ENCODE results near the gene INPP5E.

The INPP5E gene

DNA sequence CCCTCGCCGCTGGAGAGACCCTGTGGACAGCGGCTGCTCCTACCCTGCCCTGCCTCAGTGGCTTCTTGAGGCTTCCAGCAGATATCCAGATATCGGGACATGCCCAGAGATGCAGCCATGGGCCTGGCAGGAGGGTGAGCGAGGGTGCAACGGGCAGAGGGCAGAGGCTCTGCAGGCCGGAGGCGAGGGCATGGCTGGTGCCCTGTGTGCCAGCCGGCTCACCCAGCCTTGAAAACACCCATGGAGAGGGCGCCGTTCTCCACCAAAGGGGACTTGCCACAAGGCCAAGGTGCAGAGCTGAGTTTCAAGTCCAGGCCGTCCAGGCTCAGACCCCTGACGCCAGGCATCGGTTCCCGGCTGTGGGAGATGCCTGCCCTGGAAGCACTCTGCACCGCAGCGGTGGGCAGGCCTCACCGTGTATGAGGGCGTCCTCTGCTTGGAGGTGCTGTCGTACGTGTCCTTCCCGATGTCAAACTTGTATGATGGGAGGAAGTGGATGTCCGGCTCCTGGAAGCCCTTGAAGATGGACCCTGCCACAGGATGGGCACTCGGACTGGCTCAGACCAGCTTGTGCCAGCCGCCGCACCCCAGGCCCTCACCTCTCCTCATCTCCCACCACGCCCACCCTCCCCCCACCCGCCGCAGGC is 8.9 kb downstream of the INPP5E start:
- Histone ChIP-seq H2AFZ (ENCODE audit: insufficient read depth, low read length, poor library complexity) (no peak overlapping the region), H3K4me2 (ENCODE audit: low read length) (no peak overlapping the region), H3K18ac (ENCODE audit: low read length) (no peak overlapping the region), H3K79me1 (ENCODE audit: low read length) (no peaks in the 10 kb centered on the region), H4K91ac (ENCODE audit: low read depth, low read length) (no peak overlapping the region), H3K79me2 (ENCODE audit: control insufficient read depth, insufficient read depth, low read length, poor library complexity) (no peaks in the 10 kb centered on the region), H3K9ac (ENCODE audit: low read length) (no peak overlapping the region), H3K4me3 (ENCODE audit: low read depth, low read length) (no peak overlapping the region), H3K9me3 (ENCODE audit: insufficient read depth, low read depth, low read length) (no peaks in the 10 kb centered on the region), H3K27me3 (ENCODE audit: insufficient read depth, low read length) (no peaks in the 10 kb centered on the region), H3K36me3 (ENCODE audit: control insufficient read depth in 1 of 2, insufficient read depth in 2 of 2, low read length in 2 of 2) (peaks cover 54 to 60% of the 10 kb centered on the region in 2 experiments), H3K27ac (ENCODE audit: low read depth, low read length) (no peak overlapping the region), H3K4ac (ENCODE audit: low read depth, low read length) (no peak overlapping the region), H3K23ac (ENCODE audit: low read length) (no peak overlapping the region), H4K12ac (ENCODE audit: low read depth, low read length) (no peak overlapping the region), H3K14ac (ENCODE audit: low read length) (no peak overlapping the region), H2BK5ac (ENCODE audit: low read depth, low read length, poor library complexity) (no peak overlapping the region), H3K4me1 (ENCODE audit: control insufficient read depth in 1 of 2, insufficient read depth in 2 of 2, low read length in 2 of 2) (no peaks in the 10 kb centered on the region), H2BK120ac (ENCODE audit: insufficient read depth, low read length, poor library complexity) (no peak overlapping the region), H2AK5ac (ENCODE audit: low read length) (no peak overlapping the region), H2BK12ac (ENCODE audit: low read length) (no peak overlapping the region), H4K8ac (ENCODE audit: low read depth, low read length) (no peak overlapping the region)
- no peak for DNase-seq
- WGBS (ENCODE audit: extremely low coverage, insufficient coverage, insufficient read length): no CpG with 5 or more reads among the region's 29 CpGs

DNA sequence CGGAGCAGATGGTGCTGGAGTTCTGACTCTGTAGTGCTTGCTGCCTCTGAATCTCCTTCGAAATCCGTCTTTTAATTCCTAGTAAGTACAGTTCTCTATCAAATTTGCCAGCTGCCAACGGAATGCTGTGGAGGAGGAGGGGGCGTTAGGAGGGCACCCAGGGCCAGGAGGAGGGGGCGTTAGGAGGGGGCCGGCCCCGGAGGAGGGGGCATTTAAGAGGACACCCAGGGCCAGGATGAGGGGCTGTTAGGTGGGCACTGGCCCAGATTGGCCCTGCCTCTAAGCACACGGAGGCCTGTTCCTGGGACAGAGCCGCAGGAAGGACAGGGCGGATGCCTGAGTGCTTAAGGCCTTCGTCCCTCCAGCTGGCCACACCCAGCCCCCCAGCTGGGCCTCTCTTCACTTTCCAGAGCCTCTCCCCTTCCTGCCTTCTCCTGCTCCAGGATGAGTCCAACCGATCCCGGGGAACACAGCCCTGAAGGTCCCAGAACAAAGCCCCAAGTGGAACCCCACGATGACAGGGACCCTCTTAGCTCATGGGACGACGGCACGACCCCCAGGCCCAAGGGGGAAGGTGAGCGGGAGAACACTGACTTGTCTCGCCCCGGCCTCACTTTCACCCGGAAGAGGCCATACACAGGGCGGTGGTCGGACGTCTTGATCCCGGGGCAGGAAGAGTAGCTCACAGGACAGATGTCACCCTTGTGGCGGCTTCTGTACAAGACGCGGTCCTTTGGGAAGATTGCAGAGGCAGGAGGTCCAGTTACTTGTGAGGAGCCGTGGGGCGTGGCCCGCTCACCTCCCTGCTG is 9.8 kb downstream of the INPP5E start:
- Histone ChIP-seq H3K79me2 (ENCODE audit: control insufficient read depth, insufficient read depth, low read length, poor library complexity) (no peaks in the 10 kb centered on the region), H3K27me3 (ENCODE audit: insufficient read depth, low read length) (no peaks in the 10 kb centered on the region), H3K79me1 (ENCODE audit: low read length) (no peaks in the 10 kb centered on the region), H3K4ac (ENCODE audit: low read depth, low read length) (no peak overlapping the region), H2AFZ (ENCODE audit: insufficient read depth, low read length, poor library complexity) (no peak overlapping the region), H3K4me2 (ENCODE audit: low read length) (no peak overlapping the region), H2BK120ac (ENCODE audit: insufficient read depth, low read length, poor library complexity) (no peak overlapping the region), H3K14ac (ENCODE audit: low read length) (no peak overlapping the region), H4K91ac (ENCODE audit: low read depth, low read length) (no peak overlapping the region), H4K8ac (ENCODE audit: low read depth, low read length) (no peak overlapping the region), H4K12ac (ENCODE audit: low read depth, low read length) (no peak overlapping the region), H3K36me3 (ENCODE audit: control insufficient read depth in 1 of 2, insufficient read depth in 2 of 2, low read length in 2 of 2) (peaks cover 54 to 57% of the 10 kb centered on the region in 2 experiments), H3K9me3 (ENCODE audit: insufficient read depth, low read depth, low read length) (no peaks in the 10 kb centered on the region), H3K4me3 (ENCODE audit: low read depth, low read length) (no peak overlapping the region), H2BK12ac (ENCODE audit: low read length) (no peak overlapping the region), H3K18ac (ENCODE audit: low read length) (no peak overlapping the region), H2BK5ac (ENCODE audit: low read depth, low read length, poor library complexity) (no peak overlapping the region), H3K23ac (ENCODE audit: low read length) (no peak overlapping the region), H3K4me1 (ENCODE audit: control insufficient read depth in 1 of 2, insufficient read depth in 2 of 2, low read length in 2 of 2) (no peaks in the 10 kb centered on the region), H3K9ac (ENCODE audit: low read length) (no peak overlapping the region), H3K27ac (ENCODE audit: low read depth, low read length) (no peak overlapping the region), H2AK5ac (ENCODE audit: low read length) (no peak overlapping the region)
- WGBS (ENCODE audit: extremely low coverage, insufficient coverage, insufficient read length): no CpG with 5 or more reads among the region's 32 CpGs
- DNase-seq: no peak

DNA sequence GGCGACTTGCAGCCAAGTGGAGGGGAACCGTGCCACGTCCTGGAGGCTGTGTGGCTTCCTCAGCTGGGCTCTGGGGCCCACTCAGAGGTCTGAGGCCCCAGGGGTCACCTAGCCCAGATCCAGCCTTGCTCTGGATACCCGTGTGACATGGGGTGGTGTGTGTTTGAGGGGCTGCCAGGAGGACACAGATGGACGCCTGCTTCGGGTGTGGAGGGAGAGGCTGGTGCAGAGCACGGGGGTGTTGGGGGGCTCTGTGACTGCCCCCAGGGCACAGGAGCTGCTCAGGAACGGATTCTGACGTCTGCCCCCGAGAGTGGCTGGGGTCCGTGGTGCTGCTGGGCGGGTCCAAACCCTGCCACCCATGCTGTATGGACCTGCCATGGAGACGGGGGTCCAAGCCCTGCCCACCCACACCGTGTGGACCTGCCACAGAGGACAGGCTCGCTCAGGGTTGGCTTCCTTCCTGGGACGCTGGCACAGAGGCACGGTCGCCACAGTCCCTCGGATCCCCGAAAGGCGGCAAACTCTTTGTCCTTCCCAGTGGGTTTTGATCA is 10.5 kb downstream of the INPP5E start:
- Histone ChIP-seq H4K91ac (ENCODE audit: low read depth, low read length) (no peak overlapping the region), H3K9me3 (ENCODE audit: insufficient read depth, low read depth, low read length) (no peaks in the 10 kb centered on the region), H3K79me1 (ENCODE audit: low read length) (no peaks in the 10 kb centered on the region), H2AFZ (ENCODE audit: insufficient read depth, low read length, poor library complexity) (no peak overlapping the region), H3K79me2 (ENCODE audit: control insufficient read depth, insufficient read depth, low read length, poor library complexity) (no peaks in the 10 kb centered on the region), H3K4me3 (ENCODE audit: low read depth, low read length) (no peak overlapping the region), H3K4me2 (ENCODE audit: low read length) (no peak overlapping the region), H3K27ac (ENCODE audit: low read depth, low read length) (no peak overlapping the region), H2BK120ac (ENCODE audit: insufficient read depth, low read length, poor library complexity) (no peak overlapping the region), H3K36me3 (ENCODE audit: control insufficient read depth in 1 of 2, insufficient read depth in 2 of 2, low read length in 2 of 2) (peaks cover 58% of the 10 kb centered on the region in 2 experiments), H3K27me3 (ENCODE audit: insufficient read depth, low read length) (no peaks in the 10 kb centered on the region), H4K12ac (ENCODE audit: low read depth, low read length) (no peak overlapping the region), H3K9ac (ENCODE audit: low read length) (no peak overlapping the region), H4K8ac (ENCODE audit: low read depth, low read length) (no peak overlapping the region), H2BK12ac (ENCODE audit: low read length) (no peak overlapping the region), H3K18ac (ENCODE audit: low read length) (no peak overlapping the region), H3K23ac (ENCODE audit: low read length) (no peak overlapping the region), H3K14ac (ENCODE audit: low read length) (no peak overlapping the region), H3K4ac (ENCODE audit: low read depth, low read length) (no peak overlapping the region), H2BK5ac (ENCODE audit: low read depth, low read length, poor library complexity) (no peak overlapping the region), H3K4me1 (ENCODE audit: control insufficient read depth in 1 of 2, insufficient read depth in 2 of 2, low read length in 2 of 2) (no peaks in the 10 kb centered on the region), H2AK5ac (ENCODE audit: low read length) (no peak overlapping the region)
- WGBS (ENCODE audit: extremely low coverage, insufficient coverage, insufficient read length): no CpG with 5 or more reads among the region's 21 CpGs
- no peak for DNase-seq

DNA sequence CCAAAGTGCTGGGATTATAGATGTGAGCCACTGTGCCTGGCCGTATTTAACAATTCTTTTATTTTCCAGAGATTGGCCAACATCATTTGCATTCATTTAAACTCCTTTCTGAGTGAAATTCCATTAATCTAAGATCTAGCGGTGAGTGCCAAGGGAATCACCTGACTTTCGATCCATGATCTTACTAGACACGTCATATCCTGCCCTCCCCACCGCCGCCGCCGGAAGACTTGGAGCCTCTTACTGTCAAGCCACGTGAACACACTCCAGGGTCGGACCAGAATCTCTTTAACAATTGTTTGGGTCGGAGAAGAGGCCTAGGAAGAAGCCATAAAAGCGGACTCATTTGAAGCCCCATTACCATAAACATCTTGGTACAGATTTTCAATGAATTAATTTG is 12.9 kb downstream of the INPP5E start:
- Histone ChIP-seq H2AFZ (ENCODE audit: insufficient read depth, low read length, poor library complexity) (no peak overlapping the region), H3K4me1 (ENCODE audit: control insufficient read depth in 1 of 2, insufficient read depth in 2 of 2, low read length in 2 of 2) (peaks cover 0 to 2% of the 10 kb centered on the region in 2 experiments), H3K9me3 (ENCODE audit: insufficient read depth, low read depth, low read length) (peaks cover 2% of the 10 kb centered on the region), H3K27ac (ENCODE audit: low read depth, low read length) (no peak overlapping the region), H3K79me1 (ENCODE audit: low read length) (no peaks in the 10 kb centered on the region), H3K4me2 (ENCODE audit: low read length) (no peak overlapping the region), H4K12ac (ENCODE audit: low read depth, low read length) (no peak overlapping the region), H2BK12ac (ENCODE audit: low read length) (no peak overlapping the region), H4K91ac (ENCODE audit: low read depth, low read length) (no peak overlapping the region), H3K18ac (ENCODE audit: low read length) (no peak overlapping the region), H2AK5ac (ENCODE audit: low read length) (no peak overlapping the region), H2BK5ac (ENCODE audit: low read depth, low read length, poor library complexity) (no peak overlapping the region), H3K9ac (ENCODE audit: low read length) (no peak overlapping the region), H3K79me2 (ENCODE audit: control insufficient read depth, insufficient read depth, low read length, poor library complexity) (no peaks in the 10 kb centered on the region), H3K27me3 (ENCODE audit: insufficient read depth, low read length) (no peaks in the 10 kb centered on the region), H3K23ac (ENCODE audit: low read length) (no peak overlapping the region), H3K36me3 (ENCODE audit: control insufficient read depth in 1 of 2, insufficient read depth in 2 of 2, low read length in 2 of 2) (peaks cover 62 to 63% of the 10 kb centered on the region in 2 experiments), H3K4me3 (ENCODE audit: low read depth, low read length) (no peak overlapping the region), H2BK120ac (ENCODE audit: insufficient read depth, low read length, poor library complexity) (no peak overlapping the region), H4K8ac (ENCODE audit: low read depth, low read length) (no peak overlapping the region), H3K4ac (ENCODE audit: low read depth, low read length) (no peak overlapping the region), H3K14ac (ENCODE audit: low read length) (no peak overlapping the region)
- no peak for DNase-seq
- no CpG with 5 or more reads among the region's 12 CpGs for WGBS (ENCODE audit: extremely low coverage, insufficient coverage, insufficient read length)
